A204.1 (cell line): ENCODE measurements around the gene FMNL2.

Experiments
- FAIRE-seq: peaks from 2 replicates; lab custom pipeline; 2012; peaks lifted over from hg19 to GRCh38; lab: Jason Lieb, UNC

The FMNL2 gene

DNA sequence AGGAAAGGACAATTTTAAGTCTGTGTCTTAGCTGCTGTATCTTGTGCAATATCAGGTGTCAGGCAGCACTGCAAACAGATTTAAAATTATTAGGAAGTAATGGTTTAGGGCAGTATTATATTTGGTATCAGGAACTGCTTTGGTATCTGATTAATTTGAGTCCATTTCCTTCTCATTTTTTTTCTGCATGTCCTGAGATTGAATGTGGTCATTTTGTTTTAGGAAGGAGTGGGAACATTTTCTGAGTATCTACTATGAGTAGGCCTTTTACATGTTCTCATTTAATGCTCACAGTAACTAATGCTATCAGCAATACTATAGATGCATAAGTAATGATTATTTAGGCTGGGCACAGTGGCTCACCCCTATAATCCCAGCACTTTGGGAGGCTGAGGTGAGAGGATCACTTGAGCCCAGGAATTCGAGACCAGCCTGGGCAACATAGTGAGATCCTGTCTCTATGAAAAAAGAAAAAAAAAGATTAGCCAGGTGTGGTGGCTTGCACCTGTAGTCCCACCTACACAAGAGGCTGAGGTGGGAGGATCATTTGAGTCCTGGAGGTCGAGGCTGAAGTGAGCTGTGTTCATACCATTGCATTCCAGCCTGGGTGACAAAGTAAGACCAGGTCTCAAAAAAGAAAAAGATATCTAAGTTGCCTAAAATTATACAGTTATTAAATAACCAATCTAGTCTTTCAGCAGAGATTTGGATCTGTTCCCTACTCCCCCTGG is 4.7 kb downstream of the FMNL2 start:
- no peak for FAIRE-seq

DNA sequence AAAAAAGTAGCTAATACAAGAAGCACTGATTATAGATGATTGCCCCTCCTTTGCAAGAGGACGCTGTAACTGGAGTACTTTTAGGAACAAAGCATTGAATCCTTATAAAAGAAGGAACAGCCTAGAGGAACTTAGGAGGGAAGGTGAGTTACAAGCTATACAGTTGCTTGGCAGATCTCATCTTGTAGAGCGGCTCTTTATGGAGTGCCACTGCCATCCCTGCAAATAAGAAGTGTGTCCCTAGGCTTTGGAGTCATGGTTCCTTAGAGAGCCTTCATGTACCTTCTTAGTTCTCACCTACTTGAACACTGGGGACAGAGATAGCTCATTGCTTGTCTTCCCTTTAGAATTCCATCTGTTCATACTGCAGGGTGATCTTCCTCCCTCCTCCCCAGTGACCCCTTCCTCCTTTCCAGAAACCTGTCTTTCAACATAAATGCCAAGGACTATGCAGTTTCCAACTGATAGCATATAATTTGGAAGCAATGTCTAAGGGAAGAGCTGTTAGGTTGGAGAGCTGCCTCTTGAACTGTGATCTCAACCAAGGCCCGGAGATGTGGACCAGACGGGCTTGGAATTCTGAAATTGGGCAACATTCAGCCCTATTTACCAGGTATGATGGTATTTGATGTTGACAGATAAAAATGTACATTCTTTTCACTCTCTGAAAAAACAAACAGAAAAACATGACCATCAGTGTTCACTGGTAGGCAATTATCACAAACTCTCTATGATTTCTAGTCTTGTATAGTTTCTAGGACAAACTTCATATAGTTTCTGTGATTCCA is 7.5 kb downstream of the FMNL2 start:
- no peak for FAIRE-seq

DNA sequence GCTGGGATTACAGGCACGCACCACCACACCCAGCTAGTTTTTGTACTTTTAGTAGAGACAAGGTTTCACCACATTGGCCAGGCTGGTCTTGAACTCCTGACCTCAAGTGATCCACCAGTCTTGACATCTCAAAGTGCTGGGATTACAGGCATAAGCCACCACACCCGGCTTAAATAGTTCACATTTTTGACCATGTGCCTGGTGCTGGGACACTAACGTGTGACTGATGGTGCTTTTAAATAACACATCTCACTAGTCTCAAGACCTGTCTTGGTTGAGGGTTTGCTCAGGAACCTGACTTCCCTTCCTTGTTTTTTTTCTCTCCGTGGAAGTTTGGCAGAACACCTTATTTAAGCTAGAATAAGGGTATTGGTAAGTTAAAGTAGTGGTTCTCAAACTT is 8.5 kb downstream of the FMNL2 start:
- FAIRE-seq: no peak

DNA sequence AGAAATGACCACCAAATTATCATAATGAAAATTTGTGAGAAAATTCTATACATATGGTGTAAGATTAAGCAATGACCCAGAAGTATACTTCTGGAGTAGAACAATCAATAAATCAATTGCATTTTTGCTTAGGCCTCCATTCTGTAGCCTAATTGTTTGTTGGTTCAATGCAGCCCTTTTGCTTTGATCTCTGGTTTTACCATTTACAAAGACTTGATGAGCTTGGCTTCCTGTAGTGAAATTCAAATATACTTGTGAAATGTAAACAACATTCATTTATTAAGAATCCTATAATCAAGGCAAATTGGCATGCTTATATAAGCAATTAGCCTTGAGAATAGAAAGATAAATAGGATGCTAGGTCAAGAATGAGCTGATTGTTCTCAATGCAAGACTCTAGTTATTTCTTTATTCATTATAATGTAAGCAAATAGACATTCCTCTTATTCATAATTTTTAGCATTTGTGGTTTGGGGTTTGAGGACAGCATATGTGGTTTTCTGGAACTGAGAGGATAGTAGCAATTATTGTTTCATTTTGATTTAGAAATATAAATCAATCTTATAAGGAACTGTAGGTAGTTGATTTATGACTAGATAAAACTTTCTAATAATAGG is 9.7 kb downstream of the FMNL2 start:
- no peak for FAIRE-seq

DNA sequence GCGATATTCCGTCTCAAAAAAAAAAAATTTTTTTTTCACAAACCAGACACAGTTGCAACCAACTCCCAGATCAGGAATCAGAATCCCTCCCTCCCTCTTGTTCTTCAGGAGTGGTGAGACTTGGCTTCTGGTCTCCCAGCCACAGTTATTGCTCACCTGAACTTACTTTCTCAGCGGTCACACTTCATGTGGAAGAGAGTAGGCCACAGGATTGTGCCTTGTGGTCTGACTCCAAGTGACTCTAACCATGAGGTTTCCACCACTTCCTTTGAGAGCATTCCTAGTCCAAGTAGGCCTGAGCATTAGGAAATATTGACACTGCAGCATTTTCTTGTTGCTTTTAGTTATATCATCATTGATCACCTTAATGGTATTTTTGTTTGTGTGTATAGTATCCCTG is 12.1 kb downstream of the FMNL2 start:
- FAIRE-seq: no peak

DNA sequence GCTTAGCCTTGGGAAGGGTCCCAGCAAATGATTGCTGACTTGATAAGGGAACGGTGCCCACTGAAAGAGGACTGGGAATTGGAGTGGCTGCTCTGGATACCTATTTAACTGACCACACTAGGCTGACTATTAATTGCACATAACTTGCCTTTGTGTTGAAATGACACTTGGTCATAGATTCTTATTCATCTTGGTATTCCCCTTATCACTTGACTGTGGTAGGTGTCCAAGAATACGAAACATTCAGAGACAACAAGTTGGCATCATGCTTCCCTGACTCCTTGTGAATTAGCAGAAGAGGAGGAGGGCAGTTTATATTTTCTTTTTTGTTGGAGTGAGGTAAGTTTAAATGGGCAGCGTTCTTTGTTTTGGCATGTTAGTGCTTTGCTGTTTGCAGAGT is 13.4 kb downstream of the FMNL2 start:
- no peak for FAIRE-seq

DNA sequence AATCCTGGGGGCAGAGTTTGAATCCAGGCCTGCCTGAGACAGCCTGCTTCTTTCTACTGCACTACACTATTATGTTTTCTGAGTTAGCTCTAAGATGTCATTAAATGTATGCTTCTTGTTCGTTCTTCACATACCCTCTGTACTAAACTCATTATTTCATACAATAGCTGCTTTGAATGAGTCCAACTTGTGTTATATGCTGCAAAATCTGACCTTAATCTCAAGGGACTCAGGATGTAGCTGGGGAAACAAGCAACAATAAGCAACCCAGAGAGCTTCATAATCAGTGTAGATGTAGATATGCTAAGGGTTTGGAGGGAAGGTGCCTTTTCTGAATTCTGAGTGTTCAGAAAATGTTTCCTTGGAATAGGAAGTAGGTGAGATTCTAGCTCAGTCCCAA is 14.4 kb downstream of the FMNL2 start:
- FAIRE-seq: no peak

DNA sequence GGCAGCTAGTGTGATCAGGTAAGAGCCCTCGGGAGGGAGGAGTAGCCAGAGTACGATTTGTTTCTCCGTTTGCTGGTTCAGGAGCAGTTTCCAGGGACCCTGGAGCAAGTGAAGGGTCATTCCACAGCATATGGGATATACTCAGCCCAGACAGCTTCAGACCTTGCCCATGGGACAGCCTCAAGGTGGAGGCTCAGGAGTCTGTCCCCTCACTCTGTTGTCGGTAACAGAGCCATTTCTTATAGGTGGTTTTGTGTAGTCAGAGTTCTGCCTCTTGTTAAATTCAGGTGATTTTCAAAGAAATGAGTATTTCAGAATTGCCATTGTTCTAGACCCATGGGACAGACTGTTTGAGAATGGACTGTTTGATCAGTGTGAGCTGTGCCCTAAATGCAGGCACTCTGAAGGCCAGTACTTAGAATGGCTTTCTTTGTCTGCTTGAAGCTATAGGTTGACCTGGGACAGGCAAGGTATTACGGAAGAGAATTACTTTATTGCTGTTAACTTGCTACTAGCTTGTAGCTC is 15.2 kb downstream of the FMNL2 start:
- no peak for FAIRE-seq

DNA sequence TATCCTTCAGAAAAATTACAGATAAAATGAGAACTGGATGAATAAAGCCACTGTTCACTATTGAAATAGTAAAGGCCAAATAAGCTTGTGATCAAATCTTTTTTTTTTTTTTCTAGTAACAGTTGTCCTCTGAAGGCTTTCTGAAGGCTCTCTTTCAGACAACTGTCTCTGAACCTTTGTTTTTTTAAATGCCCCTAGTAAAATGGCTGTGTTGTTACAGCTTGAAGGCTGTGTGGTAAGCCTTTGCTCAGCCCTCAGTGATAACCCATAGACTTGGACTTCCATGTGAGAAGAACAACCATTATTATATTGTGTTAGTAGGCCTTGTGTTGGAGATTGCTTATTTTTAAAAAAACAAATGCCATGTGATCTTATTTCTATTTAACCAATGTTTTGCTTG is 17.6 kb downstream of the FMNL2 start:
- FAIRE-seq: no peak

DNA sequence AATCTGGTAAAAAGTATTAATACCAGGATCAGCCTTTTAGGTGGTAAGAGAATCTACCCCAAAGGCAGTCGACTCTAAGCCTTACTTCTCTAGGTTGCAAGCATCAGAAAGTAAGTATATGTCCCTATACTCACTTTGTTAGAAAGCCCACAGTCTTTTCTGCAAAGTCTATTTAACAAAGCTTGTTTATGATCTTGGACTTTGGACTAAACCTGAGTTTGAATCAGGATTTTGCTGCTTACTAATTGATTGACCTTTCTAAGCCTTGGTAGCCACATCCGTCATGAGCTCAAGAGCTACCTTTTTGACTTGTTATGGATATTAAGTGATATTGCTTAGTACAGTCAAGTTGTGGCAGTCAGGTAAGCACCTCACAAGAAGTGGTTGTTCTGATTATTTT is 18.4 kb downstream of the FMNL2 start:
- no peak for FAIRE-seq

DNA sequence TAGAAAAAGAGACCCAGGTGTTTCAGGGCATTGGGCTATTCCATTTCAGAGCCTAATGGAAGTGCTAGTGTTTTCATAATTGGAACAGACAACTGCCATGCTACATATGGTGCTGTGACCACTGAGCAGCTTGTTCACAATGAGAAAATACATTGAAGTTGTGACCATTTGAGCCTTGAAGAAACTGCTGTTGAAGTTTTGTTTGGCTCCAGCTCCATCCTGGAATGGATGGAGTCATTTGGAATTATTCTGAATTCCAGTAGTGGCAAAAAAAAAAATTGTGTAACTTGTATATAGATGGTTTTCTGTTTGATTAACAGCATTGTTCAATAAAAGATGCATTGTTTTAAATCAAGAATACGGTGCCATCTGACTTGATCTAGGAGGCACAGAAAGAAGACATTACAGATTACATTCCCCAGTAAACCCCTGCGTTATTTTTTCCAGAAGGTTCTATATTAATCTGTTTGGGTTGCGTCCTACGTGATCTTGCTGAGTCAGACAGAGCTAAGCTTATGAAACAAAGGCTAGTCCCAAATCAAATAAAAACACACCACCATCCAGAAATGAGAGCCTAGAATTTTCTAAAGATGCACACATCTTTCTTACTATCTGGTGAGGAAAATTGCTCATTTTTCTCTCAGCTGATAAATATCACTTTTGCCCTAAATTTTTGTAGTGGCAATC is 19.2 kb downstream of the FMNL2 start:
- FAIRE-seq: no peak

DNA sequence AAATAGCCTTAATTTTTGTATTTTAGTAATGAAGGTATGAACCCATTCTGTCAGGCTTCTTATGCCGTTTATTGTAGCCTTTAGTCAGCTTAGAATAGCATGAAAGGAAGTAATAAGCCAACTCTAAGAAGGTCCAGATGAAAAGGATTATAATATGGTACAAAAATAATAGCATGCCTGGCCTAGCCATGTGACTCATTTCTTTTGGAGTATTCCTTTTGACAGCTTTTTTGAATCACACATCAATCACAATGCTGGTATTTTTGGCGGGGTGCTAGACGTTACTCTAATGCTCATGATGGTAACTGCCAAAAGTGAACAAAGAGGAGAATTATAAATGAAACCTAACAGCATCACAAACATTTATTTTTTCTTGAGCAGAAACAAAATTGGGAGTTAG is 19.9 kb downstream of the FMNL2 start:
- FAIRE-seq: no peak

DNA sequence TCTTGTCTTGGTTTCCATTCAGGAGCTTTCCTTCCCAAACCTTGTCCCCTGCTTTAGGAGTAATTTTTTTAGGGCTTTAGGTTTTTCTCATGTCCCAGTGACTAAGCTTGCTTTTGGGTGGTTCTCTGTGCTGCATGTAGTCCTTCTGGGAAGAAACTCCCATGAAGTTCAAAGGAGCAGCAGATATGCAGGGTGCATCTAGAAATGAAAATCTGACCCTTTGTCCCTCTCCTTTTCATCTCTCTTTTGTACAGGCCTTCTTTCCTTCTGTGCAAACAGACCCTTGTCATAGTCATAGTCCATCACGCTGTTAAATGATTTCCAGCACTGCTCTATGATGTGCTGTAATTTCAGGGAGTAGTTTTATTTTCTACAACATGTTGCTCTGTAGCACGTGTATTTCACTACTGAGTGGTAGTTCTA is 20.4 kb downstream of the FMNL2 start:
- FAIRE-seq: no peak

DNA sequence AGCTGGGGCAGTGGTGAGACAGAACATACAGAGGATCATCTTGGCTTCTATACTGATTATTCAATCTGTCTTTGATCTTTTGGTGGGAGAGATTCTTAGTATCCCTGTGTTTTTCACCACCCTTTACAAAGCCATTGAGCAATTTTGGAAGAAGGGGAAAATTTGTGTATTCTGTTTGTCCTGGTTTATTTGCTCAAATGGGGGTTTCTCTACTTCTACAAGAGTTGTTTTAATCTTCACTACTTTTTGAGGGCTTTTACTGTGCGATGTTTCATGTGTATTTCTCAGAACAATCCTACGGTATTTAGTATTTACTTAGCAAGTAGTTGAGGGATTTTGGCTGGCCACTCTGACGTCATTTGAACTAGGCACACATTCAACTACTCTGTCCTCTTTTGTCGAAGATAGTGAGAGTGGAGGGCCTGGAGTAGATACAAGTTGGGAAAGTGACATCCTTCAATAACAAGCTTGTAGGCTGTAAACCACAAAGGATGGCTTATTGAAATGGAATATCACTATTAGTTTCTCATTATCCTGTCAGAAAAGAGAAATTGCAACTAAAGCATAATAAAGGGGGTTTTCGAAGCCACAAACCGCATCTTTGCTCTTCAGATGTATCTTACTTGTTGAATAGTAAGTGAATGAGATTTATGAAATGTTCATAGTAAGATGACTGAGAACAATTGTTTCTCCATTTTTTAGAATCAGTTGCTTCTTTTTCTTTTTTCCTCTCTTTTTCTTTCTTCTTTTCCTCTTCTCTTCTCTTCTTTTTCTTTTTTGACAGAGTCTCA is 24.8 kb downstream of the FMNL2 start:
- FAIRE-seq: no peak

DNA sequence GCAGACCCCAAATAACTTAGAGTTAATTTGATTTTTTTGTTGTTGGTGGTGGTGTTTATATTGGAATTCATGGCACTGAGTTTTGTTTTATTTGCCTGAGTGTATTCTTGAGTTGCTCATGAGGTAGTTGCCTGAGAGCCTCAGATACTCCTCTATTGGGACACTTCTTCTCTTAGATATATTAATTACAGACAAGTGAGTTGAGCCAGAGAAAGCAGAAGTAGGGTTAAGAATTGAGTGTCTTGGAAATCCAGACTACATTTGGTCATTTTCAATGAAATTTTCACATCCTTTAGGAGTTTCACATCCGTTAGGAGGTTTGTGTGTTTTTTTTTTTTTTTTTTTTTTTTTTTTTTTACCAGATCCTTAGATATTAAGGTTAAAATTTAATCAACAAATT is 29.0 kb downstream of the FMNL2 start:
- no peak for FAIRE-seq

DNA sequence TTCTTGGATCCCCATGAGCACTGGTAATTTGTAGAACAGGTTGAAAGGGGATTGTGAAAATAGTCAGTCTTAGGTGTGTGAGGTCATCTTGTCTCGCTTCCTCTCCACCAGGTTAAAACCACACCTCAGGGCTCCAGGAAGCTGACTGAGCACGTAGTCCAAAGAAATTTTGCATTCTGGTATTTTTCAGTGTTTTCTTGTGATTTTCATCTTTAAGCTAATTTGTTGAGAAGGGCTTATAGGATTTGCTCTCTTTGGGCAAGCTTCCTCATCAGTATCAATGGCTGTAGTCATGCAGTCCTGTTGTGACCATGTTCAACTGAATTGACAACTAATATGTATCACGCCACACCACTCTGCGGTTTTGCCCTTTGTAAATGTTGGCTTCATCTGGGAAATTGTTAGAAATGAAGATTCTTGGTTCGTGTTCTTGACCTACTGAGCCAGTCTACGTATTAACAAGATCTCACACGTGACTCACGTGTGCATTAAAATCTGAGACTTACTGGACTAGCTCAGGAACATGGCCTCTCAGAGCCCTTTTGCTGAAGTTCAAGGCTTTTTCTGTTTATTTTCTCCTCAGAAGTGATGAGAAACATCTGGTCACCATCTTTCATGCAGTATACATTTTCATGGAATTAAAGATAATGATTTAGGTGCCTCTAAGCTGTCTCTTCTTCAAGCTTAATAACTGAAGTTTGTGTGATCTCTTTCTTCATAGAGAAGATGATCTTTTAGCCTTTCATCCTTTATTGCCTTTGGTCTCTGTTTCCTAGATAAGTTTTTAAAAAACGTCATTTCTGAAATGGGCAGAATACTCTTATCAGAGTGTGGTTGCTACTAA is 32.8 kb downstream of the FMNL2 start:
- FAIRE-seq: no peak

DNA sequence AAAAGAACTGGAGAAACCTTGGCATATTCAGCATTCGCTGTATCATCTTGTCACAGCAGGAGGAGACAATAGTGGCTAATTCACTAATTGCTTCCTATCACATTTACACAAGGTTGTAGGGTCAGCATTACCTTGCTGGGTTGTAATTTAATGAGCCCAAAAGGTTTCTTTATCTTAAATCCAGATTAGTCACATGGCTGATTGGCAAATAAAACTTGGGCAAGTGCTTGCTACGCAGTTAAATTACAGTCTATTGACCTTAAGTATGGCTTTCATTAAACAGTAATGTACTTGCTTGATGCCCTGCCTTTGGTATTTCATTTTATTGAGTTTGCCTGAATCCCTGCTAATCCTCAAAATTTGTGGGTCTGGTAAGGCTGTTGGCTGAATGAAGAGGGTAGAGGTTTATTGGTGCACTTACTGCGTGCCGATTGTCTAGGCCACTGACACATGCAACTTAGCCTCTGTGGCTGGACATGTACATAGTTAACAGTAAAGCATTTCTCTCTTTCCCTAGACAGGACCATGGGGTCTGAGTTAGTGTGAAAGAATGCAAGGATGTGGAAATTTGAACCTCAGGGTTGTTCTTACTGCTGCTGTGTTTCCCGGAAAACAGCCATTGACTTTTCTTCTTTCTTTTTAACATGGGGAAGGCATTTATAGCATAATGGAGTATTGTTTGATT is 34.3 kb downstream of the FMNL2 start:
- no peak for FAIRE-seq

DNA sequence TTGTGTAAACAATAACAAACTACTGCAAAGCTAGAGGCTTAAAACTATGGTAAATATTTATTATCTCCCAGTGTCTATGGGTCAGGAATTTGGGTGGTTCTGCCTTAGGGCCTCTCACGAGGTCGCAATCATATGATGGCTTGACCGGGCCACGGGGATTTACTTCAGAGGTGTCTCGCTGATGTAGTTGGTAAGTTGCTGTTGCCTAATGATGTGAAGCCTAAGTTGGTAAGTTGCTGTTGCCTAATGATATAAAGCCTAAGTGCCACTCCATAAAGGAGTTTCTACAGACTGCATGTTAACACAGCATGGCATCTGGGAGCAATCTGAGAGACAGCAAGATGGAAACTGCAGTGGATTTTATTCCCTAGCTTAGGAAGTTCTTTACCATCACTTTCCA is 35.8 kb downstream of the FMNL2 start:
- no peak for FAIRE-seq

DNA sequence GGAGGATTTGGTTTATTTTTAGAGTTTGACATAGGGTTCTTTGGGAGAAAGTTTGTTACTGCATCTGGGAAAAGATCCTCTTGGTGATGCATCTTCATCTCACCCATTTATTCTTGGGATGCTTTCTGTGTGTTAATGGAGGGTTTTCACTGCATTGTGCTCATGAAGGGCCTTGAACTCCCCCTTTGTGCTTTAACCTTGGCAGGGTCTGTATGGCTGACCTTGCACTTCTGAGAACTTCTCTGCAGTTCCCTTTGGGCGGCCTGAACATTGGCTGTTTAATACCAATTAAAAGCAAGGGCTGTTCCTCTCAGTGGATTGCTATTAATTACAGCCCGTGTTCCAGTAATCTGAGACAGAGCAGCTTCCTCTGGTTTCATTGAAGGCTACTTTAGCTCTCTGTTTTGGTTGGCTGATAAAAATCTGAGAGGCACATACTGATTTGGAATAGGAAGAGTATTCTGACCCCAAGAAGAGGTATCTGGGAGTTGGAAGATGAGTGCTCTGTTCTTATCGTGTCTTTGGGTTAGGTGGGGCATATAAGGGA is 37.5 kb downstream of the FMNL2 start:
- no peak for FAIRE-seq

DNA sequence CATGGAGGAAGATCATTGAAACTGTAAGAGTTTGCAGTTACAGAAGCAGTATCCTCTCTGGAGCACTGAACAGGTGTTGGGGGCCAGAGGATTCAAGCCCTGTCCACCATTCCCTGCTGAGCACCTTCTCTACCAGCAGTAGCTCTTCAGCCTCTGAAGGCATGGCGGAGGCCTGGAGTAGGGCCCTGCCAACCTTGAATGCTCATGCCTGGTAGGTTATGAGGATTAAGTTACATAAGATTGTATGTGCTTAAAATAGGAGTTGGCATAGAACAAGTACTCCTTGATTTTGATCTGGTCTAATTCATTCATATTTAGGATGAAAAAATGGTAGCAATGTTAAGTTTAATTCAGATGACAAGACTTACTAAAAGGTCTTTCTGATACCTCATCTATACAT is 40.2 kb downstream of the FMNL2 start:
- FAIRE-seq: no peak
